Uterus (tissue), 2 donors: ENCODE measurements around the gene EMILIN3.

ENCODE experiments used
- POLR2A ChIP-seq, 2 donors: fragments of 450-650 bp; IDR thresholded peaks; one replicate each; pipeline ENCODE4 v1.6.1; 2016; ENCODE audit warnings: antibody characterized with exemption in 2 of 2, mild to moderate bottlenecking in 1 of 2, moderate library complexity in 1 of 2
- TF ChIP-seq, protein P1 (sequence below), 4 experiments: fragments of 200-600 bp in 2 of 4; fragments of 450-650 bp in 2 of 4; sonication (generic) in 2 of 4; IDR thresholded peaks; one replicate each; pipeline ENCODE4 v1.5.1; 2016 to 2019; ENCODE audit warnings: antibody characterized with exemption in 4 of 4, mild to moderate bottlenecking in 2 of 4, moderate library complexity in 1 of 4

- TF ChIP-seq, protein P1, sequence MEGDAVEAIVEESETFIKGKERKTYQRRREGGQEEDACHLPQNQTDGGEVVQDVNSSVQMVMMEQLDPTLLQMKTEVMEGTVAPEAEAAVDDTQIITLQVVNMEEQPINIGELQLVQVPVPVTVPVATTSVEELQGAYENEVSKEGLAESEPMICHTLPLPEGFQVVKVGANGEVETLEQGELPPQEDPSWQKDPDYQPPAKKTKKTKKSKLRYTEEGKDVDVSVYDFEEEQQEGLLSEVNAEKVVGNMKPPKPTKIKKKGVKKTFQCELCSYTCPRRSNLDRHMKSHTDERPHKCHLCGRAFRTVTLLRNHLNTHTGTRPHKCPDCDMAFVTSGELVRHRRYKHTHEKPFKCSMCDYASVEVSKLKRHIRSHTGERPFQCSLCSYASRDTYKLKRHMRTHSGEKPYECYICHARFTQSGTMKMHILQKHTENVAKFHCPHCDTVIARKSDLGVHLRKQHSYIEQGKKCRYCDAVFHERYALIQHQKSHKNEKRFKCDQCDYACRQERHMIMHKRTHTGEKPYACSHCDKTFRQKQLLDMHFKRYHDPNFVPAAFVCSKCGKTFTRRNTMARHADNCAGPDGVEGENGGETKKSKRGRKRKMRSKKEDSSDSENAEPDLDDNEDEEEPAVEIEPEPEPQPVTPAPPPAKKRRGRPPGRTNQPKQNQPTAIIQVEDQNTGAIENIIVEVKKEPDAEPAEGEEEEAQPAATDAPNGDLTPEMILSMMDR (IDR thresholded peaks at IDR 0.05), result no peak
- no peak for TF ChIP-seq POLR2A (IDR thresholded peaks at IDR 0.05)
Measured at GRCh38 chr20:41345729-41346067, 20.9 kb downstream of the EMILIN3 start.
